HepG2 (cell line): Measurements from ENCODE around the gene MND1. TPM values are rescaled to one million over a fixed set of nuclear protein-coding genes. Genes with fewer than 3 reads are reported as not detected.

Experiments used
- ARID2 ChIP-seq: sonication (generic); formaldehyde crosslinking; IDR thresholded peaks from 2 replicates; pipeline ENCODE4 v1.8.1; 2022; ENCODE audit warnings: mild to moderate bottlenecking, missing genetic modification reagents, borderline replicate concordance
- BCL3 ChIP-seq: sonication (generic); formaldehyde crosslinking; IDR thresholded peaks from 2 replicates; pipeline ENCODE4 v1.5.1; 2020; ENCODE audit warnings: mild to moderate bottlenecking, missing genetic modification reagents, moderate library complexity
- CBFB ChIP-seq: sonication (generic); formaldehyde crosslinking; IDR thresholded peaks from 2 replicates; pipeline ENCODE4 v1.4.0; 2020; ENCODE audit warnings: missing genetic modification reagents
- CBX5 ChIP-seq: sonication (generic); formaldehyde crosslinking; IDR thresholded peaks from 2 replicates; pipeline ENCODE4 v1.4.0; 2020; ENCODE audit warnings: missing genetic modification reagents, borderline replicate concordance
- E2F2 ChIP-seq: sonication (generic); formaldehyde crosslinking; IDR thresholded peaks from 2 replicates; pipeline ENCODE4 v1.4.0; 2020; ENCODE audit warnings: missing genetic modification reagents, borderline replicate concordance
- KDM3A ChIP-seq: IDR thresholded peaks from 2 replicates; pipeline ENCODE4 v1.6.1; 2018; ENCODE audit warnings: low read depth, missing compliant biosample characterization
- MTERF4 ChIP-seq: sonication (generic); formaldehyde crosslinking; IDR thresholded peaks from 2 replicates; pipeline ENCODE4 v1.8.0; 2023; ENCODE audit warnings: mild to moderate bottlenecking, missing genetic modification reagents
- TAF1 ChIP-seq: sonication (generic); formaldehyde crosslinking; IDR thresholded peaks from 2 replicates; pipeline ENCODE4 v1.4.0; 2020; ENCODE audit warnings: missing genetic modification reagents
- ZBTB7B ChIP-seq: sonication (generic); formaldehyde crosslinking; IDR thresholded peaks from 2 replicates; pipeline ENCODE4 v1.4.0; 2020; ENCODE audit warnings: missing genetic modification reagents
- ZGPAT ChIP-seq: IDR thresholded peaks from 2 replicates; pipeline ENCODE4 v1.6.1; 2016; ENCODE audit warnings: mild to moderate bottlenecking
- ZNF367 ChIP-seq: sonication (generic); formaldehyde crosslinking; IDR thresholded peaks from 2 replicates; pipeline ENCODE4 v1.4.0; 2020; ENCODE audit warnings: missing genetic modification reagents, borderline replicate concordance
- ZNF75D ChIP-seq: sonication (generic); formaldehyde crosslinking; IDR thresholded peaks from 2 replicates; pipeline ENCODE4 v1.8.1; 2023; ENCODE audit warnings: missing genetic modification reagents, mild to moderate bottlenecking, borderline replicate concordance
- polyA plus RNA-seq, 8 experiments: library from polyadenylated mRNA; depleted of rRNA in 3 of 8; stranded (reverse) in 7 of 8; unstranded in 1 of 8; fragments of >200 nt; fragmentation: Illumina TruSeq in 4 of 8; extraction: Trizol in 4 of 8; gene quantifications; 2 replicates each; pipeline versions ENCODE4 v1.2.1 to v1.2.3, GENCODE V29; 2011 to 2016; ENCODE audit warnings: low read depth in 4 of 8, missing spikeins in 1 of 8, mixed read lengths in 1 of 8; ENCODE audit not compliant: insufficient read depth in 1 of 8
- total RNA-seq, 5 experiments: library from RNA; depleted of rRNA; stranded (reverse); fragments of >200 nt; fragmentation: Illumina TruSeq; extraction: Trizol; gene quantifications; 2 replicates each; pipeline ENCODE4 v1.2.3, GENCODE V29; 2016; ENCODE audit warnings: low read depth in 1 of 5
- TF ChIP-seq, protein P1 (sequence below): sonication (generic); formaldehyde crosslinking; IDR thresholded peaks from 2 replicates; pipeline ENCODE4 v1.4.0; 2020; ENCODE audit warnings: missing genetic modification reagents, mild to moderate bottlenecking, borderline replicate concordance
- TF ChIP-seq, protein P2 (sequence below): sonication (generic); formaldehyde crosslinking; IDR thresholded peaks from 2 replicates; pipeline ENCODE4 v1.4.0; 2020; ENCODE audit warnings: missing genetic modification reagents; ENCODE audit errors: not compliant biosample characterization

The MND1 gene
- total and polyA plus RNA-seq, 2 of the 13 experiments (the other 11 are each of a cell fraction or from before 2014, with no cell fraction given): 4.8 to 30.7 TPM

DNA sequence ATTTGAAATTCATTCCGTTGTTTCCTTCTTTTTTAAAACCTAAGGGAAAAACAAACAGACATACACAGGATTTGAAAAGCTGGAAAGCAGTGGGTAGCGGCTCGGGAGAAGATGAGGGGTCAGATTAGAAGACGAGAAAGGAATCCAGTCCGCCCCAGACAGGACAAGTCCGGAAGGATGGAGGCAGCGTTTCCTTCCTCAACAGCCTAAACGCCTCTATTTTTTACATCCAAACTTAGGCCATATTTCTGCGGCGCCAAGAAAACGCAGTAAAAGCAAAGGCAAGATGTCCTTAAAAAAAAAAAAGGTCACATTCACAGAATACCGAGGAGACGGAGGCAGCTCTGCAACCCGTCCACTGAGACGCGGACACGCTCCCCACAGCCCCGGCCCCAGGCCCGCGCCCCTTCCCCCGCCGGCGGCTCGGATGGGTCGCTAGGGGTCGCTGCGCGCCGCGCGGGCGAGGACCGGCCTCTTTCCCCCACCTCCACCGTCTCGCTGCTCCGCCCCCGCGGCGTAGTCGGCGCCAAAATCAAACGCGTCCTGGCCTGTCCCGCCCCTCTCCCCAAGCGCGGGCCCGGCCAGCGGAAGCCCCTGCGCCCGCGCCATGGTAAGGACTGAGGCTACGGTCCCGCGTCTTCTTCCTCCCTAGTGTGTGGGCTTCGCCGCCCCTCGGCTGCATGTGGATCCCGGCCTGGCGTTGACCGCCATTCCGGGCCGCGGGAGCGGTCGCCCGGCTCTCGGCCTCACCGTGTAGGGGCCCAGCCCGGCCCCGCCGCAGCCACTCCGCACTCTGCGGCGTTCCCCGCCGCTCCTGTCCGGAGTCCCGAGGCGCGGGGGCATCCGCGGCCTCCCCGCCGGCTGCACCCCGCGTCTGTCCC lies at the start of gene MND1 (continued):
- TF ChIP-seq TAF1 (CRISPR knock-in tag) (peak; percentile 53; the same call in 1 of the 2 replicates), ZGPAT (CRISPR knock-in tag) (peak; percentile 65; the same call in 1 of the 2 replicates), KDM3A (CRISPR knock-in tag) (peak; percentile 66; the same call in 1 of the 2 replicates), BCL3 (CRISPR knock-in tag) (peak; percentile 76), CBX5 (CRISPR knock-in tag) (no peak), CBFB (CRISPR knock-in tag) (peak; percentile 79; the same call in 1 of the 2 replicates), ZNF367 (CRISPR knock-in tag) (peak; percentile 64; the same call in 1 of the 2 replicates), ARID2 (peak; percentile 10; the same call in 1 of the 2 replicates), ZNF75D (CRISPR knock-in tag) (no peak), MTERF4 (CRISPR knock-in tag) (peak; percentile 90), E2F2 (CRISPR knock-in tag) (peak; percentile 91; the same call in 1 of the 2 replicates), ZBTB7B (CRISPR knock-in tag) (peak; percentile 44; the same call in 1 of the 2 replicates)
- TF ChIP-seq, protein P1, sequence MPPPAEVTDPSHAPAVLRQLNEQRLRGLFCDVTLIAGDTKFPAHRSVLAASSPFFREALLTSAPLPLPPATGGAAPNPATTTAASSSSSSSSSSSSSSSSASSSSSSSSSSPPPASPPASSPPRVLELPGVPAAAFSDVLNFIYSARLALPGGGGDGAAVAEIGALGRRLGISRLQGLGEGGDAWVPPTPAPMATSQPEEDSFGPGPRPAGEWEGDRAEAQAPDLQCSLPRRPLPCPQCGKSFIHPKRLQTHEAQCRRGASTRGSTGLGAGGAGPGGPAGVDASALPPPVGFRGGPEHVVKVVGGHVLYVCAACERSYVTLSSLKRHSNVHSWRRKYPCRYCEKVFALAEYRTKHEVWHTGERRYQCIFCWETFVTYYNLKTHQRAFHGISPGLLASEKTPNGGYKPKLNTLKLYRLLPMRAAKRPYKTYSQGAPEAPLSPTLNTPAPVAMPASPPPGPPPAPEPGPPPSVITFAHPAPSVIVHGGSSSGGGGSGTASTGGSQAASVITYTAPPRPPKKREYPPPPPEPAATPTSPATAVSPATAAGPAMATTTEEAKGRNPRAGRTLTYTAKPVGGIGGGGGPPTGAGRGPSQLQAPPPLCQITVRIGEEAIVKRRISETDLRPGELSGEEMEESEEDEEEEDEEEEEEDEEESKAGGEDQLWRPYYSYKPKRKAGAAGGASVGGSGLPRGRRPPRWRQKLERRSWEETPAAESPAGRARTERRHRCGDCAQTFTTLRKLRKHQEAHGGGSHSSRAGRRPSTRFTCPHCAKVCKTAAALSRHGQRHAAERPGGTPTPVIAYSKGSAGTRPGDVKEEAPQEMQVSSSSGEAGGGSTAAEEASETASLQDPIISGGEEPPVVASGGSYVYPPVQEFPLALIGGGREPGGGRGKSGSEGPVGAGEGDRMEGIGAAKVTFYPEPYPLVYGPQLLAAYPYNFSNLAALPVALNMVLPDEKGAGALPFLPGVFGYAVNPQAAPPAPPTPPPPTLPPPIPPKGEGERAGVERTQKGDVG (CRISPR knock-in tag): no peak
- TF ChIP-seq, protein P2, sequence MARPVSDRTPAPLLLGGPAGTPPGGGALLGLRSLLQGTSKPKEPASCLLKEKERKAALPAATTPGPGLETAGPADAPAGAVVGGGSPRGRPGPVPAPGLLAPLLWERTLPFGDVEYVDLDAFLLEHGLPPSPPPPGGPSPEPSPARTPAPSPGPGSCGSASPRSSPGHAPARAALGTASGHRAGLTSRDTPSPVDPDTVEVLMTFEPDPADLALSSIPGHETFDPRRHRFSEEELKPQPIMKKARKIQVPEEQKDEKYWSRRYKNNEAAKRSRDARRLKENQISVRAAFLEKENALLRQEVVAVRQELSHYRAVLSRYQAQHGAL (CRISPR knock-in tag): peak; percentile 35
